Esophagus (tissue), 2 donors: Measurements from ENCODE around the gene RUBCN. TPM values are rescaled to one million over a fixed set of nuclear protein-coding genes. Genes with fewer than 3 reads are reported as not detected.
"Not testable (repeated sequence)": the region's sequence is repeated elsewhere in the genome, so short reads cannot be mapped to it uniquely, and the experiment has no call there.

Experiments used
- H3K27ac ChIP-seq, 2 donors: one replicate each; pipeline ENCODE4 v1.5.1; 2013; ENCODE audit warnings: low read depth in 2 of 2, mild to moderate bottlenecking in 2 of 2, inconsistent platforms in 1 of 2, low read length in 1 of 2, moderate library complexity in 1 of 2
- H3K27me3 ChIP-seq, 2 donors: one replicate each; pipeline ENCODE4 v1.6.1; 2013; ENCODE audit warnings: low read length in 2 of 2, control low read depth in 1 of 2, mild to moderate bottlenecking in 1 of 2; ENCODE audit not compliant: insufficient read depth in 2 of 2, control insufficient read depth in 1 of 2
- H3K36me3 ChIP-seq, 2 donors: one replicate each; pipeline ENCODE4 v1.6.1; 2013; ENCODE audit warnings: low read length in 1 of 2; ENCODE audit not compliant: control insufficient read depth in 2 of 2, insufficient read depth in 2 of 2
- H3K4me1 ChIP-seq, 2 donors: one replicate each; pipeline ENCODE4 v1.6.1; 2013; ENCODE audit warnings: low read length in 1 of 2; ENCODE audit not compliant: control insufficient read depth in 2 of 2, insufficient read depth in 2 of 2
- H3K4me3 ChIP-seq, 2 donors: one replicate each; pipeline ENCODE4 v1.5.1; 2013; ENCODE audit warnings: low read length in 2 of 2, mild to moderate bottlenecking in 2 of 2, low read depth in 1 of 2, moderate library complexity in 1 of 2
- H3K9me3 ChIP-seq, 2 donors: one replicate each; pipeline ENCODE4 v1.6.1; 2013; ENCODE audit warnings: mild to moderate bottlenecking in 2 of 2, low read depth in 1 of 2, low read length in 1 of 2, moderate library complexity in 1 of 2; ENCODE audit not compliant: control insufficient read depth in 2 of 2, insufficient read depth in 1 of 2
- WGBS, 2 donors: extraction: QIAGEN DNeasy Blood & Tissue Kit; methylation state at CpG; one replicate each; pipeline ENCODE4 v1.1.7; 2013; 5-methylcytosine and 5-hydroxymethylcytosine counted together
- polyA plus RNA-seq, 2 donors: library from polyadenylated mRNA; stranded (reverse); fragments of 200-250 nt; gene quantifications; one replicate each; pipeline ENCODE4 v1.2.3, GENCODE V29; 2013
- donor health status: healthy with polysubstance abuse.
- donor health status: Bipolar disorder and iron deficiency.

Gene RUBCN
- polyA plus RNA-seq, 2 donors, result 8.2 to 12.6 TPM

GRCh38 chr3:197665549-197665948 is 71.2 kb downstream of the RUBCN start:
- H3K27ac ChIP-seq, H3K4me3 ChIP-seq, H3K27me3 ChIP-seq, H3K9me3 ChIP-seq, H3K4me1 ChIP-seq, H3K36me3 ChIP-seq: not testable (repeated sequence)
- WGBS, 2 donors, result no CpG with 5 or more reads among the region's 15 CpGs

GRCh38 chr3:197665142-197665491 is 71.6 kb downstream of the RUBCN start:
- not testable (repeated sequence) for H3K4me3 ChIP-seq, H3K36me3 ChIP-seq, H3K27ac ChIP-seq, H3K9me3 ChIP-seq, H3K4me1 ChIP-seq, H3K27me3 ChIP-seq
- WGBS, 2 donors, result 0% methylated on average over 3 to 5 of the region's 32 CpGs

- 1% methylated on average over 20 to 27 of the region's 29 CpGs for WGBS, 2 donors
- not testable (repeated sequence) for H3K27ac ChIP-seq, H3K27me3 ChIP-seq, H3K4me3 ChIP-seq, H3K9me3 ChIP-seq, H3K4me1 ChIP-seq, H3K36me3 ChIP-seq
Observed at GRCh38 chr3:197664414-197665141, 72.1 kb downstream of the RUBCN start.

GRCh38 chr3:197663367-197664140 is 73.2 kb downstream of the RUBCN start:
- not testable (repeated sequence) for H3K27me3 ChIP-seq, H3K4me1 ChIP-seq, H3K4me3 ChIP-seq, H3K9me3 ChIP-seq, H3K27ac ChIP-seq, H3K36me3 ChIP-seq
- WGBS, 2 donors, result 90 to 93% methylated on average over 18 to 20 of the region's 25 CpGs

- H3K4me3 ChIP-seq, H3K27ac ChIP-seq, H3K4me1 ChIP-seq, H3K27me3 ChIP-seq, H3K9me3 ChIP-seq, H3K36me3 ChIP-seq: not testable (repeated sequence)
- 75 to 78% methylated on average over 6 of the region's 6 CpGs for WGBS, 2 donors
Observed at GRCh38 chr3:197662352-197662751, 74.4 kb downstream of the RUBCN start.

GRCh38 chr3:197661874-197662273 is 74.8 kb downstream of the RUBCN start:
- WGBS, 2 donors, result 79 to 81% methylated on average over 11 to 15 of the region's 15 CpGs

GRCh38 chr3:197661234-197661834 is 75.4 kb downstream of the RUBCN start:
- H3K4me1 ChIP-seq, H3K27me3 ChIP-seq, H3K27ac ChIP-seq, H3K4me3 ChIP-seq, H3K9me3 ChIP-seq, H3K36me3 ChIP-seq: not testable (repeated sequence)
- 89 to 90% methylated on average over 21 to 23 of the region's 23 CpGs for WGBS, 2 donors

More at GRCh38 chr3:197661874-197662273, 74.8 kb downstream of the RUBCN start:
- not testable (repeated sequence) for H3K9me3 ChIP-seq, H3K4me1 ChIP-seq, H3K4me3 ChIP-seq, H3K27ac ChIP-seq, H3K27me3 ChIP-seq, H3K36me3 ChIP-seq

- 85 to 87% methylated on average over 15 of the region's 16 CpGs for WGBS, 2 donors
- not testable (repeated sequence) for H3K27me3 ChIP-seq, H3K36me3 ChIP-seq, H3K4me3 ChIP-seq, H3K4me1 ChIP-seq, H3K27ac ChIP-seq, H3K9me3 ChIP-seq
Observed at GRCh38 chr3:197659701-197660100, 77.0 kb downstream of the RUBCN start.

- H3K27me3 ChIP-seq, H3K27ac ChIP-seq, H3K4me1 ChIP-seq, H3K9me3 ChIP-seq, H3K36me3 ChIP-seq, H3K4me3 ChIP-seq: not testable (repeated sequence)
- 66% methylated on average over 6 to 8 of the region's 10 CpGs for WGBS, 2 donors
Observed at GRCh38 chr3:197659144-197659543, 77.6 kb downstream of the RUBCN start.

GRCh38 chr3:197658706-197659105 is 78.0 kb downstream of the RUBCN start:
- H3K9me3 ChIP-seq, H3K36me3 ChIP-seq, H3K27me3 ChIP-seq, H3K4me3 ChIP-seq, H3K4me1 ChIP-seq, H3K27ac ChIP-seq: not testable (repeated sequence)
- WGBS, 2 donors, result 84 to 85% methylated on average over 13 of the region's 13 CpGs
